ENCODE measurements around the gene NUP35. TPM values are rescaled to one million over a fixed set of nuclear protein-coding genes. Genes with fewer than 3 reads are reported as not detected.
A peak's percentile ranks its signal among the peaks of the same experiment; 100 is the strongest.
"Not testable (repeated sequence)": the region's sequence is repeated elsewhere in the genome, so short reads cannot be mapped to it uniquely, and the experiment has no call there.

Gene NUP35
- total RNA-seq, 1 donor from 2014 or later: 27.3 TPM

GRCh38 chr2:183148955-183149354 lies 24.7 kb downstream of the NUP35 start:
- no peak for DNase-seq

GRCh38 chr2:183149489-183149888 lies 25.2 kb downstream of the NUP35 start:
- DNase-seq: peak; percentile 13

- not testable (repeated sequence) for DNase-seq
Measured at GRCh38 chr2:183152280-183152679, 28.0 kb downstream of the NUP35 start.

- DNase-seq: no peak
Measured at GRCh38 chr2:183153967-183154366, 29.7 kb downstream of the NUP35 start.

GRCh38 chr2:183154772-183155171 lies 30.5 kb downstream of the NUP35 start:
- not testable (repeated sequence) for DNase-seq

- DNase-seq: no peak
Measured at GRCh38 chr2:183157131-183157530, 32.9 kb downstream of the NUP35 start.

- no peak for DNase-seq
Measured at GRCh38 chr2:183162362-183162761, 38.1 kb downstream of the NUP35 start.

- no peak for DNase-seq
Measured at GRCh38 chr2:183163821-183164649, 39.8 kb downstream of the NUP35 start.

- DNase-seq: no peak
Measured at GRCh38 chr2:183164650-183165015, 40.4 kb downstream of the NUP35 start.

GRCh38 chr2:183166210-183166609 lies 42.0 kb downstream of the NUP35 start:
- DNase-seq: no peak

GRCh38 chr2:183166976-183167375 lies 42.7 kb downstream of the NUP35 start:
- DNase-seq: not testable (repeated sequence)

GRCh38 chr2:183172220-183172887 lies 48.1 kb downstream of the NUP35 start:
- no peak for DNase-seq

- no peak for DNase-seq
Measured at GRCh38 chr2:183179156-183179555, 54.9 kb downstream of the NUP35 start.

GRCh38 chr2:183185534-183185933 lies 61.3 kb downstream of the NUP35 start:
- DNase-seq: no peak

GRCh38 chr2:183186296-183186695 lies 62.1 kb downstream of the NUP35 start:
- DNase-seq: no peak

- no peak for DNase-seq
Measured at GRCh38 chr2:183186766-183187165, 62.5 kb downstream of the NUP35 start.

- no peak for DNase-seq
Measured at GRCh38 chr2:183192343-183192742, 68.1 kb downstream of the NUP35 start.

- no peak for DNase-seq
Measured at GRCh38 chr2:183193904-183194303, 69.7 kb downstream of the NUP35 start.

- no peak for DNase-seq
Measured at GRCh38 chr2:183195397-183195796, 71.2 kb downstream of the NUP35 start.

- DNase-seq: no peak
Measured at GRCh38 chr2:183195998-183196409, 71.8 kb downstream of the NUP35 start.

- no peak for DNase-seq
Measured at GRCh38 chr2:183204397-183204796, 80.2 kb downstream of the NUP35 start.

- no peak for DNase-seq
Measured at GRCh38 chr2:183207110-183207509, 82.9 kb downstream of the NUP35 start.

GRCh38 chr2:183209395-183210028 lies 85.3 kb downstream of the NUP35 start:
- no peak for DNase-seq
